ENCODE results near the gene COX7A2.

The COX7A2 gene

GRCh38 chr6:75203721-75204120 lies 39.9 kb downstream of the COX7A2 start:
- Mint-ChIP-seq H3K4me1 (ENCODE audit: low read depth) (peaks cover 56% of the 10 kb centered on the region), H3K27me3 (peaks cover 59% of the 10 kb centered on the region), H3K27ac (no peak overlapping the region), H3K4me3 (peak overlapping the region; percentile 32), H3K9me3 (ENCODE audit: low read depth) (no peaks in the 10 kb centered on the region), H3K36me3 (no peaks in the 10 kb centered on the region)

- peak overlapping the region; percentile 58 for H3K4me3 Mint-ChIP-seq
- H3K4me1 Mint-ChIP-seq (ENCODE audit: low read depth): peaks cover 48% of the 10 kb centered on the region
- H3K36me3 Mint-ChIP-seq: no peaks in the 10 kb centered on the region
- H3K27ac Mint-ChIP-seq: no peak overlapping the region
- H3K27me3 Mint-ChIP-seq: peaks cover 59% of the 10 kb centered on the region
- H3K9me3 Mint-ChIP-seq (ENCODE audit: low read depth): no peaks in the 10 kb centered on the region
Measured at GRCh38 chr6:75202676-75203131, 40.9 kb downstream of the COX7A2 start.

- Mint-ChIP-seq H3K36me3 (no peaks in the 10 kb centered on the region), H3K4me1 (ENCODE audit: low read depth) (peaks cover 41% of the 10 kb centered on the region), H3K9me3 (ENCODE audit: low read depth) (no peaks in the 10 kb centered on the region), H3K27me3 (peaks cover 53% of the 10 kb centered on the region), H3K4me3 (peak overlapping the region; percentile 72), H3K27ac (no peak overlapping the region)
Measured at GRCh38 chr6:75201901-75202672, 41.5 kb downstream of the COX7A2 start.

GRCh38 chr6:75201021-75201420 lies 42.6 kb downstream of the COX7A2 start:
- Mint-ChIP-seq H3K9me3 (ENCODE audit: low read depth) (no peaks in the 10 kb centered on the region), H3K27ac (no peak overlapping the region), H3K4me1 (ENCODE audit: low read depth) (peaks cover 32% of the 10 kb centered on the region)

GRCh38 chr6:75199889-75200288 lies 43.7 kb downstream of the COX7A2 start:
- H3K27me3 Mint-ChIP-seq: peaks cover 39% of the 10 kb centered on the region
- peaks cover 22% of the 10 kb centered on the region for H3K4me1 Mint-ChIP-seq (ENCODE audit: low read depth)
- H3K27ac Mint-ChIP-seq: no peak overlapping the region
- H3K4me3 Mint-ChIP-seq: no peak overlapping the region
- H3K9me3 Mint-ChIP-seq (ENCODE audit: low read depth): no peaks in the 10 kb centered on the region
- no peaks in the 10 kb centered on the region for H3K36me3 Mint-ChIP-seq

More at GRCh38 chr6:75201021-75201420, 42.6 kb downstream of the COX7A2 start:
- Mint-ChIP-seq H3K36me3 (no peaks in the 10 kb centered on the region), H3K27me3 (peaks cover 46% of the 10 kb centered on the region), H3K4me3 (no peak overlapping the region)

GRCh38 chr6:75196081-75196687 lies 47.4 kb downstream of the COX7A2 start:
- H3K9me3 Mint-ChIP-seq (ENCODE audit: low read depth): no peaks in the 10 kb centered on the region
- H3K27me3 Mint-ChIP-seq: peaks cover 14% of the 10 kb centered on the region
- H3K27ac Mint-ChIP-seq: no peak overlapping the region

GRCh38 chr6:75188221-75188925 lies 55.2 kb downstream of the COX7A2 start:
- no peak overlapping the region for H3K27ac Mint-ChIP-seq
- no peaks in the 10 kb centered on the region for H3K9me3 Mint-ChIP-seq (ENCODE audit: low read depth)
- no peaks in the 10 kb centered on the region for H3K36me3 Mint-ChIP-seq
- H3K4me3 Mint-ChIP-seq: no peak overlapping the region
- H3K4me1 Mint-ChIP-seq (ENCODE audit: low read depth): no peaks in the 10 kb centered on the region
- H3K27me3 Mint-ChIP-seq: peaks cover 9% of the 10 kb centered on the region

More at GRCh38 chr6:75196081-75196687, 47.4 kb downstream of the COX7A2 start:
- Mint-ChIP-seq H3K36me3 (no peaks in the 10 kb centered on the region), H3K4me3 (no peak overlapping the region), H3K4me1 (ENCODE audit: low read depth) (no peaks in the 10 kb centered on the region)

Data from activated naive CD8-positive, alpha-beta T cell (primary cell).